ENCODE results near the gene RASGRP2.

Gene RASGRP2

GRCh38 chr11:64762277-64762673, 18.3 kb upstream of the RASGRP2 start:
- DNase-seq (ENCODE audit: low read depth, low spot score), result no peak
- in situ Hi-C loops (cut with HindIII; ENCODE audit: low sequenced_read_pairs), result no loop called here
- TF ChIP-seq CTCF (IDR thresholded peaks at IDR 0.05; ENCODE audit: low read depth, low read length), result no peak
- no peak overlapping the region for H3K4me3 ChIP-seq (ENCODE audit: low read depth, low read length)

- DNase-seq (ENCODE audit: low read depth, low spot score), result no peak
- no peak for TF ChIP-seq CTCF (IDR thresholded peaks at IDR 0.05; ENCODE audit: low read depth, low read length)
- in situ Hi-C loops (cut with HindIII; ENCODE audit: low sequenced_read_pairs), result no loop called here
- no peak overlapping the region for H3K4me3 ChIP-seq (ENCODE audit: low read depth, low read length)
Observed at GRCh38 chr11:64760759-64761420, 16.9 kb upstream of the RASGRP2 start.

- no peak for TF ChIP-seq CTCF (IDR thresholded peaks at IDR 0.05; ENCODE audit: low read depth, low read length)
- in situ Hi-C loops (cut with HindIII; ENCODE audit: low sequenced_read_pairs), result no loop called here
- H3K4me3 ChIP-seq (ENCODE audit: low read depth, low read length), result no peak within 1 kb of the TSS
- no peak for DNase-seq (ENCODE audit: low read depth, low spot score)
Observed at GRCh38 chr11:64759722-64760719, 16.1 kb upstream of the RASGRP2 start, which contains the start of gene PYGM. TSS of gene PYGM (minus strand) at chr11:64759974. CDS start at chr11:64759898, 76 bp downstream.

GRCh38 chr11:64759131-64759721, 15.3 kb upstream of the RASGRP2 start:
- DNase-seq (ENCODE audit: low read depth, low spot score), result no peak
- no peak for TF ChIP-seq CTCF (IDR thresholded peaks at IDR 0.05; ENCODE audit: low read depth, low read length)
- H3K4me3 ChIP-seq (ENCODE audit: low read depth, low read length), result no peak overlapping the region
- in situ Hi-C loops (cut with HindIII; ENCODE audit: low sequenced_read_pairs), result no loop called here

- DNase-seq (ENCODE audit: low read depth, low spot score), result no peak
- in situ Hi-C loops (cut with HindIII; ENCODE audit: low sequenced_read_pairs), result no loop called here
- TF ChIP-seq CTCF (IDR thresholded peaks at IDR 0.05; ENCODE audit: low read depth, low read length), result no peak
- H3K4me3 ChIP-seq (ENCODE audit: low read depth, low read length), result no peak overlapping the region
Observed at GRCh38 chr11:64758330-64759079, 14.6 kb upstream of the RASGRP2 start.

Data from astrocyte of the spinal cord (primary cell).